H9 (cell line): ENCODE measurements around the gene ZC3HAV1. TPM values are rescaled to one million over a fixed set of nuclear protein-coding genes. Genes with fewer than 3 reads are reported as not detected.

ENCODE experiments used
- DNase-seq: peaks from one replicate; pipeline ENCODE4 v3.0.0-alpha.2; 2017
- H2AFZ ChIP-seq: one replicate; pipeline ENCODE4 v1.6.1; 2013; ENCODE audit warnings: mild to moderate bottlenecking, low read length, control low read depth, moderate library complexity
- H2AK5ac ChIP-seq: 2 replicates; pipeline ENCODE4 v1.6.1; 2013; ENCODE audit warnings: low read length, control low read depth, mixed read lengths; ENCODE audit not compliant: insufficient read length
- H2BK120ac ChIP-seq: one replicate; pipeline ENCODE4 v1.6.1; 2013; ENCODE audit warnings: low read depth, mild to moderate bottlenecking, low read length, control low read depth, inconsistent platforms; ENCODE audit not compliant: poor library complexity, severe bottlenecking
- H2BK12ac ChIP-seq: 2 replicates; pipeline ENCODE4 v1.6.1; 2013; ENCODE audit warnings: low read length, control low read depth, mixed read lengths, low read depth; ENCODE audit not compliant: insufficient read length
- H2BK15ac ChIP-seq: 2 replicates; pipeline ENCODE4 v1.6.1; 2013; ENCODE audit warnings: low read depth, low read length, control low read depth
- H2BK20ac ChIP-seq: one replicate; pipeline ENCODE4 v1.6.1; 2013; ENCODE audit warnings: low read depth, mild to moderate bottlenecking, low read length, control low read depth, inconsistent platforms; ENCODE audit not compliant: poor library complexity, severe bottlenecking
- H2BK5ac ChIP-seq: 2 replicates; pipeline ENCODE4 v1.6.1; 2013; ENCODE audit warnings: low read length, control low read depth, mixed read lengths; ENCODE audit not compliant: insufficient read length
- H3K14ac ChIP-seq: 2 replicates; pipeline ENCODE4 v1.6.1; 2013; ENCODE audit warnings: low read length, control low read depth; ENCODE audit not compliant: insufficient read depth
- H3K18ac ChIP-seq: 2 replicates; pipeline ENCODE4 v1.6.1; 2013; ENCODE audit warnings: low read depth, mild to moderate bottlenecking, mixed read lengths, low read length, control low read depth; ENCODE audit not compliant: insufficient read length
- H3K23ac ChIP-seq: 2 replicates; pipeline ENCODE4 v1.6.1; 2013; ENCODE audit warnings: low read length, control low read depth, mixed read lengths, low read depth; ENCODE audit not compliant: insufficient read length
- H3K23me2 ChIP-seq: 2 replicates; pipeline ENCODE4 v1.6.1; 2013; ENCODE audit warnings: low read depth, mild to moderate bottlenecking, mixed read lengths, low read length, control low read depth; ENCODE audit not compliant: insufficient read length, poor library complexity, severe bottlenecking
- H3K27ac ChIP-seq: 2 replicates; pipeline ENCODE4 v1.5.1; 2013; ENCODE audit warnings: low read length, control low read depth, mixed read lengths, low read depth; ENCODE audit not compliant: insufficient read length
- H3K27me3 ChIP-seq: 2 replicates; pipeline ENCODE4 v1.6.1; 2013; ENCODE audit warnings: low read length, control low read depth, inconsistent platforms; ENCODE audit not compliant: insufficient read depth
- H3K4ac ChIP-seq: 2 replicates; pipeline ENCODE4 v1.6.1; 2013; ENCODE audit warnings: low read depth, mild to moderate bottlenecking, control low read depth, inconsistent platforms, low read length, moderate library complexity
- H3K4me1 ChIP-seq: 2 replicates; pipeline ENCODE4 v1.6.1; 2013; ENCODE audit warnings: low read length, control low read depth, inconsistent platforms; ENCODE audit not compliant: insufficient read depth
- H3K4me2 ChIP-seq: 2 replicates; pipeline ENCODE4 v1.6.1; 2013; ENCODE audit warnings: low read length, control low read depth, mixed read lengths; ENCODE audit not compliant: insufficient read length, insufficient read depth
- H3K56ac ChIP-seq: 2 replicates; pipeline ENCODE4 v1.6.1; 2013; ENCODE audit warnings: low read depth, mild to moderate bottlenecking, mixed read lengths, low read length, control low read depth; ENCODE audit not compliant: insufficient read length
- H3K79me1 ChIP-seq: 2 replicates; pipeline ENCODE4 v1.6.1; 2013; ENCODE audit warnings: low read depth, mild to moderate bottlenecking, moderate library complexity, low read length, control low read depth, inconsistent platforms; ENCODE audit not compliant: insufficient read depth, poor library complexity, severe bottlenecking
- H3K79me2 ChIP-seq: 2 replicates; pipeline ENCODE4 v1.6.1; 2013; ENCODE audit warnings: low read length, control low read depth, inconsistent platforms; ENCODE audit not compliant: insufficient read depth
- H3K9ac ChIP-seq: 2 replicates; pipeline ENCODE4 v1.6.1; 2013; ENCODE audit warnings: low read length, control low read depth, mixed read lengths; ENCODE audit not compliant: insufficient read length; ENCODE audit errors: extremely low read depth
- H3K9me3 ChIP-seq: one replicate; pipeline ENCODE4 v1.6.1; 2013; ENCODE audit warnings: low read depth, low read length, inconsistent platforms; ENCODE audit not compliant: control insufficient read depth
- H3T11ph ChIP-seq: one replicate; pipeline ENCODE4 v1.6.1; 2013; ENCODE audit warnings: mild to moderate bottlenecking, low read length, control low read depth, inconsistent platforms
- H4K20me1 ChIP-seq: one replicate; pipeline ENCODE4 v1.6.1; 2013; ENCODE audit not compliant: control insufficient read depth, insufficient read length, insufficient read depth
- H4K5ac ChIP-seq: 2 replicates; pipeline ENCODE4 v1.6.1; 2013; ENCODE audit warnings: low read depth, mild to moderate bottlenecking, mixed read lengths, low read length, control low read depth; ENCODE audit not compliant: insufficient read length
- H4K8ac ChIP-seq: replicated peaks from 2 replicates; pipeline ENCODE4 v1.6.1; 2013; ENCODE audit warnings: low read length, control low read depth, mixed read lengths, low read depth; ENCODE audit not compliant: insufficient read length
- H4K91ac ChIP-seq: 2 replicates; pipeline ENCODE4 v1.6.1; 2013; ENCODE audit warnings: low read depth, mild to moderate bottlenecking, moderate library complexity, mixed read lengths, low read length, control low read depth; ENCODE audit not compliant: insufficient read length
- H3K27ac Mint-ChIP-seq, 3 experiments: 2 replicates in 2 of 3; 3 replicates in 1 of 3; pipeline ENCODE4 v1.8.0; 2020 to 2021; ENCODE audit warnings: mixed read lengths in 3 of 3, mild to moderate bottlenecking in 1 of 3, moderate library complexity in 1 of 3
- H3K27me3 Mint-ChIP-seq: 2 replicates; pipeline ENCODE4 v1.8.0; 2021; ENCODE audit warnings: low read depth, mild to moderate bottlenecking, moderate library complexity, mixed read lengths
- H3K36me3 Mint-ChIP-seq, 3 experiments: 2 replicates in 2 of 3; 3 replicates in 1 of 3; pipeline ENCODE4 v1.8.0; 2020 to 2021; ENCODE audit warnings: low read depth in 3 of 3, mixed read lengths in 3 of 3; ENCODE audit not compliant: insufficient read depth in 1 of 3
- H3K4me1 Mint-ChIP-seq, 2 experiments: 2 replicates each; pipeline ENCODE4 v1.8.0; 2020; ENCODE audit warnings: mixed read lengths in 2 of 2
- H3K4me3 Mint-ChIP-seq, 2 experiments: 2 replicates in 1 of 2; 3 replicates in 1 of 2; pipeline ENCODE4 v1.8.0; 2020 to 2021; ENCODE audit warnings: mild to moderate bottlenecking in 2 of 2, mixed read lengths in 2 of 2, moderate library complexity in 1 of 2
- H3K9me3 Mint-ChIP-seq, 2 experiments: 2 replicates in 1 of 2; 3 replicates in 1 of 2; pipeline ENCODE4 v1.8.0; 2020; ENCODE audit warnings: mild to moderate bottlenecking in 2 of 2, mixed read lengths in 2 of 2, moderate library complexity in 1 of 2
- WGBS: extraction: QIAGEN DNeasy Blood & Tissue Kit; methylation state at CpG from one replicate; pipeline ENCODE4 v1.1.7; 2013; ENCODE audit warnings: missing lambda C conversion rate, low lambda C conversion rate, mixed read lengths; ENCODE audit not compliant: insufficient read length; ENCODE audit errors: extremely low coverage; 5-methylcytosine and 5-hydroxymethylcytosine counted together
- total RNA-seq: library from RNA; stranded (reverse); gene quantifications from 2 replicates; pipeline ENCODE4 v1.2.1, GENCODE V29; 2021
- TF ChIP-seq, protein P1 (sequence below): fragments of 200-600 bp; sonication (generic); conservative IDR thresholded peaks from 3 replicates; pipeline ENCODE4 v1.8.0; 2021; ENCODE audit warnings: antibody characterized with exemption, mild to moderate bottlenecking

The ZC3HAV1 gene
- total RNA-seq, 1 experiment from 2014 or later, result 32.8 TPM

DNA sequence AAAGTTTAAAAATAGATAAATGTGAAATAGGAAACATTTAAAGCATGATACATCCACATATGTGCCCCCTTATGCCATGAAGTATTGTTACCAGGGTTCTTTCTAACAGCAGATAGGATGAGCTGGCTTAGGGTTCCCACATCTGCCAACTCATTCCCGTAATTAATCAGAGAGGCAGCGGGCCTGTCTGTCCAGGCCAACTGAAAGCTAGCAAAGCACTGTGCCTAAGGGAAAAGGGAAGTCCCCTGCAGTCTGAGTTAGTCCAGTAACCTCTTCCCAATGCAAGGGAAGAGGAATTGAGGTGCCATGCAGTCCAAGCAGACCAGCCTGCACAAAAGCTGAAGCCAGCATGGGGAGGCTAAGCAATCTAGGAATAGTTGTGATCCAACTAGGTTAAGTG lies 55.4 kb downstream of the ZC3HAV1 start:
- Histone ChIP-seq H2BK120ac (no peak overlapping the region), H2BK20ac (no peak overlapping the region), H2AFZ (no peak overlapping the region), H3K56ac (no peak overlapping the region), H3K9me3 (no peaks in the 10 kb centered on the region), H3K4me1 (no peaks in the 10 kb centered on the region), H3T11ph (no peak overlapping the region), H3K79me2 (no peaks in the 10 kb centered on the region), H3K79me1 (no peaks in the 10 kb centered on the region), H4K91ac (no peak overlapping the region), H3K4me2 (no peak overlapping the region), H3K27ac (no peak overlapping the region), H3K18ac (no peak overlapping the region), H3K9ac (no peak overlapping the region), H4K20me1 (no peaks in the 10 kb centered on the region), H4K8ac (no peak overlapping the region), H2BK5ac (no peak overlapping the region), H2BK12ac (no peak overlapping the region), H3K23me2 (no peaks in the 10 kb centered on the region), H3K27me3 (no peaks in the 10 kb centered on the region), H3K4ac (no peak overlapping the region), H2BK15ac (no peak overlapping the region), H4K5ac (no peak overlapping the region), H3K23ac (no peak overlapping the region), H2AK5ac (no peak overlapping the region), H3K14ac (no peak overlapping the region)
- H3K36me3 Mint-ChIP-seq, result peaks cover 2 to 46% (median 6%) of the 10 kb centered on the region in 3 experiments; a peak in 5 of 7 replicates
- H3K27ac Mint-ChIP-seq, result no peak overlapping the region
- H3K9me3 Mint-ChIP-seq, result no peaks in the 10 kb centered on the region
- H3K4me3 Mint-ChIP-seq, result no peak overlapping the region
- TF ChIP-seq, protein P1, sequence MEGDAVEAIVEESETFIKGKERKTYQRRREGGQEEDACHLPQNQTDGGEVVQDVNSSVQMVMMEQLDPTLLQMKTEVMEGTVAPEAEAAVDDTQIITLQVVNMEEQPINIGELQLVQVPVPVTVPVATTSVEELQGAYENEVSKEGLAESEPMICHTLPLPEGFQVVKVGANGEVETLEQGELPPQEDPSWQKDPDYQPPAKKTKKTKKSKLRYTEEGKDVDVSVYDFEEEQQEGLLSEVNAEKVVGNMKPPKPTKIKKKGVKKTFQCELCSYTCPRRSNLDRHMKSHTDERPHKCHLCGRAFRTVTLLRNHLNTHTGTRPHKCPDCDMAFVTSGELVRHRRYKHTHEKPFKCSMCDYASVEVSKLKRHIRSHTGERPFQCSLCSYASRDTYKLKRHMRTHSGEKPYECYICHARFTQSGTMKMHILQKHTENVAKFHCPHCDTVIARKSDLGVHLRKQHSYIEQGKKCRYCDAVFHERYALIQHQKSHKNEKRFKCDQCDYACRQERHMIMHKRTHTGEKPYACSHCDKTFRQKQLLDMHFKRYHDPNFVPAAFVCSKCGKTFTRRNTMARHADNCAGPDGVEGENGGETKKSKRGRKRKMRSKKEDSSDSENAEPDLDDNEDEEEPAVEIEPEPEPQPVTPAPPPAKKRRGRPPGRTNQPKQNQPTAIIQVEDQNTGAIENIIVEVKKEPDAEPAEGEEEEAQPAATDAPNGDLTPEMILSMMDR, result no peak
- no CpG with 5 or more reads among the region's 2 CpGs for WGBS
- H3K27me3 Mint-ChIP-seq, result no peaks in the 10 kb centered on the region
- no peak for DNase-seq
- peaks cover 3% of the 10 kb centered on the region in 2 experiments for H3K4me1 Mint-ChIP-seq
